Activated T-cell treated with anti-CD3 and anti-CD28 coated beads, Interleukin-2, amount 50 U/mL, for 24 hours (primary cell): Measurements from ENCODE around the gene ZNF672.
A peak's percentile ranks its signal among the peaks of the same experiment; 100 is the strongest.
"Not testable (repeated sequence)": the region's sequence is repeated elsewhere in the genome, so short reads cannot be mapped to it uniquely, and the experiment has no call there.

Experiments used
- DNase-seq: peaks from one replicate; pipeline ENCODE4 v3.0.0-alpha.2; 2020
- H3K27ac Mint-ChIP-seq: 2 replicates; pipeline ENCODE4 v1.8.0; 2020; ENCODE audit warnings: mild to moderate bottlenecking, mixed read lengths
- H3K27me3 Mint-ChIP-seq: 2 replicates; pipeline ENCODE4 v1.8.0; 2020; ENCODE audit warnings: mixed read lengths
- H3K36me3 Mint-ChIP-seq: 2 replicates; pipeline ENCODE4 v1.8.0; 2020; ENCODE audit warnings: low read depth, mixed read lengths
- H3K4me1 Mint-ChIP-seq: 2 replicates; pipeline ENCODE4 v1.8.0; 2020; ENCODE audit warnings: low read depth, mixed read lengths
- H3K4me3 Mint-ChIP-seq: 2 replicates; pipeline ENCODE4 v1.8.0; 2020; ENCODE audit warnings: mild to moderate bottlenecking, moderate library complexity, mixed read lengths
- H3K9me3 Mint-ChIP-seq: 2 replicates; pipeline ENCODE4 v1.8.0; 2020; ENCODE audit warnings: mixed read lengths

ZNF672 gene

GRCh38 chr1:248820041-248820585 is 17.9 kb upstream of the ZNF672 start:
- no peak for DNase-seq
- H3K27me3 Mint-ChIP-seq = no peaks in the 10 kb centered on the region

DNA sequence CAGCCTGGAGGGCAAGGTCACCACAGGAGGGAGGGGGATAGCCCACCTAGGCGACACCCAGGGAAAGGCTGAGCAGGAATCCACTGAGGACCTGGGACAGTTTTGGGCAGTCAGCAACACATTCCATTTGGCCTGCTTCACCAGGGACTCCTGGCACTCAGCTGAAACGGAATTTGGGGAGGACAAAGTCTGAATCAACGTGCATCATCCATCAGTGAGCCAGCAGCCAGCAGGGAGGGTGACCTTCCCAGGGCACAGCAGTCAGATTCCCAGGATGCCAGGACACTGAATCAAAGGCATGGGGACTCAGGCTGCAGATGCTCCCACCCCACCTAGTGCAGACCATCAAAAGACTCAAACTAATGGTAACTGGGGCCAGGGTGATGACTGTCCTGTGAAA is 16.9 kb upstream of the ZNF672 start:
- H3K27me3 Mint-ChIP-seq = no peaks in the 10 kb centered on the region

More at GRCh38 chr1:248820041-248820585, 17.9 kb upstream of the ZNF672 start:
- Mint-ChIP-seq H3K36me3 (peaks cover 86% of the 10 kb centered on the region), H3K27ac (no peak overlapping the region), H3K9me3 (no peaks in the 10 kb centered on the region), H3K4me3 (no peak overlapping the region), H3K4me1 (peaks cover 90% of the 10 kb centered on the region)

GRCh38 chr1:248821641-248822040 is 16.4 kb upstream of the ZNF672 start:
- Mint-ChIP-seq H3K27ac (peak overlapping the region; percentile 66), H3K4me3 (no peak overlapping the region), H3K27me3 (no peaks in the 10 kb centered on the region), H3K36me3 (peaks cover 80% of the 10 kb centered on the region), H3K4me1 (peaks cover 88% of the 10 kb centered on the region), H3K9me3 (no peaks in the 10 kb centered on the region)
- DNase-seq = peak; percentile 25

More for the DNA sequence above, 16.9 kb upstream of the ZNF672 start:
- Mint-ChIP-seq H3K27ac (peak overlapping the region; percentile 29), H3K4me1 (peaks cover 92% of the 10 kb centered on the region), H3K4me3 (no peak overlapping the region), H3K36me3 (peaks cover 85% of the 10 kb centered on the region), H3K9me3 (no peaks in the 10 kb centered on the region)
- no peak for DNase-seq

- H3K4me1 Mint-ChIP-seq = peaks cover 87% of the 10 kb centered on the region
- no peak for DNase-seq
- H3K27me3 Mint-ChIP-seq = no peaks in the 10 kb centered on the region
- H3K36me3 Mint-ChIP-seq = peaks cover 72% of the 10 kb centered on the region
- peak overlapping the region; percentile 2 for H3K4me3 Mint-ChIP-seq
- no peaks in the 10 kb centered on the region for H3K9me3 Mint-ChIP-seq
- peak overlapping the region; percentile 66 for H3K27ac Mint-ChIP-seq
These were observed 15.6 kb upstream of the ZNF672 start for GRCh38 chr1:248822148-248823032.

DNA sequence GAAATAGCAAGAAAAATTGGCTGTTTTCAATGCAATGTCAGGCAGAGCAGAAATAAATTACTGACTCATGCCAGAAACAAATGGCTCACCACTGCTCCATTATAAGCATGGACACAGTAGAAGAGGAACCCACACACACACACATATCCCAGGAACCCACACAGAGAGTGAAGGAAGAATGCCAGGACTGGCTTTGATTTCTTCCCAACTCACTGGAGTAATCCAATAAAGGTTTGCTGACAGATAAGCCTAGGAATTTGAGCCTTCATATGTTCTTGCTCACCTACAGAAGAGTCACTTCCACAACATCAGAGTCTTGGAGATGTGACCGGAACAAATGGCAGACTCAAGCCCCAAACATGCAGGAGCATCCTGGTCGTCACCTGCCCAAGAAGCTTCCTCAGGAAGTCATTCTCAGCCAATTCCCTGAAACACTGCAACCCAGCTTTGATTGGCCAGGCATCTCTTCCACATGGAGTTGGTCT is 14.5 kb upstream of the ZNF672 start:
- Mint-ChIP-seq H3K4me1 (peaks cover 82% of the 10 kb centered on the region), H3K9me3 (no peaks in the 10 kb centered on the region), H3K36me3 (peaks cover 64% of the 10 kb centered on the region), H3K27ac (peak overlapping the region; percentile 99), H3K27me3 (no peaks in the 10 kb centered on the region), H3K4me3 (peak overlapping the region; percentile 82)
- DNase-seq = no peak

GRCh38 chr1:248824301-248824700 is 13.7 kb upstream of the ZNF672 start:
- no peak for DNase-seq
- no peaks in the 10 kb centered on the region for H3K9me3 Mint-ChIP-seq
- H3K27ac Mint-ChIP-seq = peak overlapping the region; percentile 99
- H3K36me3 Mint-ChIP-seq = peaks cover 58% of the 10 kb centered on the region
- H3K4me3 Mint-ChIP-seq = peak overlapping the region; percentile 82
- peaks cover 74% of the 10 kb centered on the region for H3K4me1 Mint-ChIP-seq
- H3K27me3 Mint-ChIP-seq = no peaks in the 10 kb centered on the region

DNA sequence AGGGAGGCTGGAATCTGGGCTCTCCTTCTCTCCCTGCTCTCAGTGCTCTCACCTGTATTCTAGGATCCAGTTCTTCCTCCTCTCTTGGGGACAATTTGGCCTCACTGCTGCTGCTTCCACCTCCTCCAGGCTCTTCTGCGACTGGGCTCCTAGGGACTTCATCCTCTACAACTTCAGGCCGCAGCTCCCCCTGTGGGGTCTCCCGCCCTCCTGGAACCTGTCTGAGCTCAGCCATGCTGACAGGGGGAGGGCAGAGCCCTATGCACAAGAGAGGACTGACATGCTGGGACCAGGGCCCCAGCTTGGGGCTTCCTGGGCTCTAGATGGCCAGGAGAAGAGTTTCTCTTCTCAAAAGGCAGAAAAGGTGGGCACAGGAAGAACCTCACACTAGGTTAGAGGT is 13.3 kb upstream of the ZNF672 start:
- Mint-ChIP-seq H3K4me1 (peaks cover 72% of the 10 kb centered on the region), H3K4me3 (peak overlapping the region; percentile 82), H3K27ac (peak overlapping the region; percentile 99), H3K36me3 (peaks cover 57% of the 10 kb centered on the region), H3K27me3 (no peaks in the 10 kb centered on the region), H3K9me3 (no peaks in the 10 kb centered on the region)
- peak; percentile 23 for DNase-seq

DNA sequence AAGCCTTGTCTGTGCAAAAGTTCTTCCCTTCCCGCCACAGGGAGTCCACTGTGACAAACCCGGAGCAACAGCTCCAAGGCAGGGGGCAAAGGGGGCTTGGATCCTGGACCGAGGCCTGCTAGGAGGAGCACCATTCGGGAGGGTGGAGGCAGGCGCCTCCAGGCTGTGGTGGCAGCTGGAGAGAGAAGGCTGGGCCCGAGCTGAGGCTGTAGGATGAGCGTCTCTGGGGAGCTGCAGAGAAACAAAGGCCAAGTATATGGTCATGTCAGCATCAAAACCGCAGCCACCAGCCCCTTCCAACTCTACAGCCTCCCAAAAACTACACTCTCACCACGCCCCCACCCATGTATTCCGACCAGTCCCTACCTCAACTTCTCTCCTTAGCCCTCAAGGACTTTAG is 12.9 kb upstream of the ZNF672 start:
- Mint-ChIP-seq H3K9me3 (no peaks in the 10 kb centered on the region), H3K27ac (peak overlapping the region; percentile 99), H3K4me1 (peaks cover 69% of the 10 kb centered on the region), H3K36me3 (peaks cover 54% of the 10 kb centered on the region), H3K27me3 (no peaks in the 10 kb centered on the region), H3K4me3 (peak overlapping the region; percentile 82)
- DNase-seq = no peak

DNA sequence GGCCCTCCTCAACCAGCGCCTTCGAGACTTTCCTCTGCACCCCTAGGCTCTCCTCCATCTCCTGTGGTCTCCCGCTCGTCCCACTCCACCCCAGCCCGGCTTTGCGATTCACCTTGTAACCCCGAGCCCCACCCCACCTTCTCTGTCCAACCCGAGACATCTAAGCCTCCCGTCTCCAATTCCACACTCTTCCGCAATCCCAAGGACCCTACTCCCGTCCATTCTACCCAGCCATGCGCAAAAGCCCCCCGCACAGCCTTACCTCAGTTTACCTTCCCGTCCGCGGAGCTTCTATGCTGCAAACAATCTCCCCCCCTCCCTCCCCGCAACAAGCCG is 12.5 kb upstream of the ZNF672 start:
- Mint-ChIP-seq H3K9me3 (no peaks in the 10 kb centered on the region), H3K27ac (peak overlapping the region; percentile 99), H3K4me1 (peaks cover 65% of the 10 kb centered on the region), H3K36me3 (peaks cover 50% of the 10 kb centered on the region), H3K4me3 (peak overlapping the region; percentile 82), H3K27me3 (no peaks in the 10 kb centered on the region)
- DNase-seq = no peak

- H3K4me3 Mint-ChIP-seq = peak within 1 kb of the TSS; percentile 82
- H3K27ac Mint-ChIP-seq = peak within 1 kb of the TSS; percentile 99
- H3K9me3 Mint-ChIP-seq = no peaks in the 10 kb centered on the region
- peaks cover 59% of the 10 kb centered on the region for H3K4me1 Mint-ChIP-seq
- no peaks in the 10 kb centered on the region for H3K27me3 Mint-ChIP-seq
- peaks cover 44% of the 10 kb centered on the region for H3K36me3 Mint-ChIP-seq
- DNase-seq = peak; percentile 90
These were observed 11.9 kb upstream of the ZNF672 start, which contains the start of gene SH3BP5L for GRCh38 chr1:248825909-248826760. Gene SH3BP5L, minus strand, starts transcription at chr1:248825915. Its CDS starts 980 bp downstream, at chr1:248824935.

- peaks cover 33% of the 10 kb centered on the region for H3K4me1 Mint-ChIP-seq
- no peak for DNase-seq
- peak overlapping the region; percentile 2 for H3K27ac Mint-ChIP-seq
- peaks cover 17% of the 10 kb centered on the region for H3K36me3 Mint-ChIP-seq
- H3K4me3 Mint-ChIP-seq = no peak overlapping the region
- no peaks in the 10 kb centered on the region for H3K27me3 Mint-ChIP-seq
- H3K9me3 Mint-ChIP-seq = no peaks in the 10 kb centered on the region
These were observed 9.2 kb upstream of the ZNF672 start for GRCh38 chr1:248828845-248829244.

GRCh38 chr1:248830718-248831017 is 7.4 kb upstream of the ZNF672 start:
- not testable (repeated sequence) for H3K4me3 Mint-ChIP-seq, H3K9me3 Mint-ChIP-seq, H3K27me3 Mint-ChIP-seq, H3K27ac Mint-ChIP-seq, DNase-seq, H3K36me3 Mint-ChIP-seq
- H3K4me1 Mint-ChIP-seq = peaks cover 15% of the 10 kb centered on the region

DNA sequence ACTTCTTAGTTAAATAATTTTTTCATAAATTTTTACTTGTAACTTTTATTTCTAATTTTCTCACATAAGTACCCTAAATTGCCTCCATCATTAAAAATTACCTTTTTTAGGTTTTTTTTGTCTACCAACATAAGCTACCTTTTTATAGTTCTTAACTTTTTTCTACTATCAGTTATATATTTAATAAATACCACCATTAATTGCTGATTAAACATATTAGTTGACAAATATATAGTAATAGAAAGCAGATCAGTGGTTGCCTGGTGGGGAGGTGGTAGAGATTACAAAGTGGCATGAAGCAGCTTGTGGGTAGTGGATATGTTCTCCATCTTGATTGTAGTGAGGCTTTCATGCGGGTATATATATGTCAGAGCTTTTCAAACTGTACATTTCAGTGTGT is 6.2 kb upstream of the ZNF672 start:
- Mint-ChIP-seq H3K27ac (no peak overlapping the region), H3K4me1 (peaks cover 11% of the 10 kb centered on the region), H3K36me3 (no peaks in the 10 kb centered on the region), H3K9me3 (no peaks in the 10 kb centered on the region), H3K4me3 (no peak overlapping the region), H3K27me3 (no peaks in the 10 kb centered on the region)
- DNase-seq = no peak

GRCh38 chr1:248834343-248834940 is 3.6 kb upstream of the ZNF672 start:
- no peak overlapping the region for H3K4me3 Mint-ChIP-seq
- no peak overlapping the region for H3K27ac Mint-ChIP-seq
- no peaks in the 10 kb centered on the region for H3K27me3 Mint-ChIP-seq
- no peaks in the 10 kb centered on the region for H3K9me3 Mint-ChIP-seq
- H3K36me3 Mint-ChIP-seq = peaks cover 11% of the 10 kb centered on the region
- DNase-seq = peak; percentile 31
- peaks cover 6% of the 10 kb centered on the region for H3K4me1 Mint-ChIP-seq
